HG02642 (cell line): ENCODE measurements around the gene ITPR3.

ENCODE experiments used
- ATAC-seq: cut with Tn5 transposase; IDR thresholded peaks from one replicate; pipeline ENCODE4 v1.9.1; 2021; ENCODE audit warnings: mild to moderate bottlenecking; ENCODE audit not compliant: unreplicated experiment, poor library complexity

ITPR3 gene

GRCh38 chr6:33620856-33621710, at the start of gene ITPR3:
TSS of gene ITPR3 (plus strand) at chr6:33621322. CDS start at chr6:33621603, 281 bp downstream.
- peak; percentile 71 for ATAC-seq

- peak; percentile 1 for ATAC-seq
These were observed 49.3 kb upstream of the ITPR3 start for GRCh38 chr6:33571637-33572316.

DNA sequence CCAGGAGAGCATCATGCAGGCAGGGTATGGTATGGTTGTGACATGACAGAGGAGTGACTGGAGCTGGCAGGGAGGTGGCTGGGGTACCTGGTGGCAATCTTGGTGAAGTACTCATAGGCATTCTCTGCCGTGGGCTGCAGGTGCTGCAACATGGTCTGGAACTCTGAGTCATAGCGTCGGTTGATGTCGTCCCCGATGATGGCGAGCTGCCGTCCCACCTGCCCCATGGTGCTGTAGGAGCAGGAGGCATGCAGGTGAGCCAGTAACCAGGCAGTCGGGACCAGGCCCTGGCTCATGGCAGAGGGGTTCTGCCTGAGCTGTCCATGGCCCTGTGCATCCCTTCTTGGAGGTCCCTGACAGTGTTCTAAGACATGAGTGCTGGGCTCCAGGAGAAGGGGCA, 45.9 kb upstream of the ITPR3 start:
- no peak for ATAC-seq

GRCh38 chr6:33576668-33577067, 44.5 kb upstream of the ITPR3 start:
- ATAC-seq: no peak

- no peak for ATAC-seq
These were observed 44.0 kb upstream of the ITPR3 start for GRCh38 chr6:33577106-33577535.

DNA sequence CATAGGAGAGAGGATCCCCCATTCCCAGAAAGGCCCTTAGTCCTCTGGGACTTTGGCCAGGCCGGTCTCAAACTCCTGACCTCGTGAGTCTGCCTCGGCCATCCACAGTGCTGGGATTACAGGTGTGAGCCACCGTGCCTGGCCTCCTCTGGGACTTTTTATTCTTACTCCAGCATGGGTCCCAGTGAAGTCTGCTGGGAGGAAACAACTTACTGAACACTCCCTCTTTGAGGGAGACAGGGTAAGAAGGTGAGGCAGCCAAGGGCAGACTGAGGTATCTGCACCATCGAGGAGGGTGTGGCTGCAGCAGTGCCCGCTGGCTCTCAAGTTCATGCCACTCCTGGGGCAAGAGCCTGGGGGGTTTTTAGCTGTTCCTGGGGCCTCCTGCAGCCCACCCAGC, 43.4 kb upstream of the ITPR3 start:
- no peak for ATAC-seq

DNA sequence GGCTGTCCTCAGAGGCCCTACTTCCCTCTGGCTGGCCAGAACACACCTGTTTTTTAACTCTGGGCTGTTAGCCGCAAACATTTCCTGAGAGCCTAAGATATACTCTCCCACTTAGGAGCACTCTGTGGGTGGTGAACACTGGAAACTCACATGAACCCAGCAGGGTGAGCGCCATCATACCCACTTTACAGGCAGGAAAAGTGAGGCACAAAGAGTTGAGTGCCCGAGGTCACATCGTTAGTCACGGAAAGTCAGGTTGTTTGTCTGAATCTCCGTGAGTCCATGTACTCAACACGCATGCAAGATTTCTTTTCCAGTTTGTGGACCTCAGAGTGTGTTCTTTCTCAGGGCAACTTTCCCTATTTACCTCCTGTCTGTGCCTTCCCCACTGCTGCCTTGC, 43.0 kb upstream of the ITPR3 start:
- no peak for ATAC-seq

GRCh38 chr6:33578588-33579011, 42.5 kb upstream of the ITPR3 start:
- no peak for ATAC-seq

DNA sequence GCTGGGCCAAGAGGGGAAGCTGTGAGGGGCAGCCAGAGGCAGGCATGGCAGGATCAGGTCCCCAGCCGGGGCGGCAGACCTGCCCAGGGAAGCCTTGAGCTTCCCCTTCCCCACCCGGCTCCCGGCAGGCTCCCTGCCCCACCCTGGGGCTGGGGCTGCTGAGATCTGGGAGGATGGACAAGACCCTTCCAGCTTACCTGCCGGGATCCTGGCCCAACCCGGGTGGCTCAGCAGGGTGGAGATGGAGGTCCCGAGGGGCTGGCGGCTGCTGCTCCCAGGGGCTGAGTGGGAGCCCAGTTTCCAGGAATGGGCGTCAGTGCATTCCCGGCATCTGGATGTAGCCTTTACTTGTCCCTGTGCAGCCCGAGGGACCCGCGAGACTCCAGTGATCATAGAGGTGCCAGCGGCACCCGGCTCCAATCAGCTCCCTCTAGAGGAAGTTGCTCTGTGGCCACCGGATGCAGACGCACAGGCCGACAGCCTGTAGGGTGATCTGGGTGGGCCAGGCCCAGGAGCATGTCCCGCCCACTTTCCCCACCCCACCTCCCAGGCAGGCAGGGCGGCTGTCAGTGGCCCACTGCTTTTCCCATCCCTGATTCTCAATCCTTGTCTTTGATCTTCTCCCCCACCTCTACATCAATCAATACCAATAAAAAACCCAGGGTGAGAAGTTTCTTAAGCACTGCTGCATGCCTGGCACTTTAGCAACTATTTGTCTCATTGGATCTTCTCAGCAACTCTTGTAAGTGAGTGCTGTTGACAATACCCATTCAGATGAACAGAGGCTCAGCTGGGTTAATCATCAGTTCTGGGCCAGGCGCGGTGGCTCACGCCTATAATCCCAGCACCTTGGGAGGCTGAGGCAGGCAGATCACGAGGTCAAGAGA, 41.1 kb upstream of the ITPR3 start, which contains the start of gene BAK1:
BAK1 (minus strand) TSS at position 449 of the 887 bp plus-strand sequence. CDS start 2,672 bp downstream, outside the sequence.
- peak; percentile 92 for ATAC-seq

DNA sequence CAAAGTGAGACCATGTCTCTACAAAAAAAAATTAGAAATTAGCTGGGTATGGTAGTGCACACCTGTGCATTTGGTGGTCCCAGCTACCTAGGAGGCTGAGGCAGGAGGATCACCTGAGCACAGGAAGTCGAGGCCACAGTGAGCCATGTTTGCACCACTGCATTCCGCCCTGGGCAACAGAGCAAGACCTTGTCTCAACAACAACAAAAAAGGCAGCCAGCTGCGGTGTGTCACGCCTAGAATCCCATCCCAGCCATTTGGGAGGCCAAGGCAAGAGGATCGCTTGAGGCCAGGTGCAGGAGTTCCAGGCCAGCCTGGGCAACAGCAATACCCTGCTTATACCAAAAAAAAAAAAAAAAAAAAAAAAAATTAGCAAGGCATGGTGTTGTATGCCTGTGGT, 39.9 kb upstream of the ITPR3 start:
- no peak for ATAC-seq

- no peak for ATAC-seq
These were observed 37.4 kb upstream of the ITPR3 start for GRCh38 chr6:33583591-33584155.

DNA sequence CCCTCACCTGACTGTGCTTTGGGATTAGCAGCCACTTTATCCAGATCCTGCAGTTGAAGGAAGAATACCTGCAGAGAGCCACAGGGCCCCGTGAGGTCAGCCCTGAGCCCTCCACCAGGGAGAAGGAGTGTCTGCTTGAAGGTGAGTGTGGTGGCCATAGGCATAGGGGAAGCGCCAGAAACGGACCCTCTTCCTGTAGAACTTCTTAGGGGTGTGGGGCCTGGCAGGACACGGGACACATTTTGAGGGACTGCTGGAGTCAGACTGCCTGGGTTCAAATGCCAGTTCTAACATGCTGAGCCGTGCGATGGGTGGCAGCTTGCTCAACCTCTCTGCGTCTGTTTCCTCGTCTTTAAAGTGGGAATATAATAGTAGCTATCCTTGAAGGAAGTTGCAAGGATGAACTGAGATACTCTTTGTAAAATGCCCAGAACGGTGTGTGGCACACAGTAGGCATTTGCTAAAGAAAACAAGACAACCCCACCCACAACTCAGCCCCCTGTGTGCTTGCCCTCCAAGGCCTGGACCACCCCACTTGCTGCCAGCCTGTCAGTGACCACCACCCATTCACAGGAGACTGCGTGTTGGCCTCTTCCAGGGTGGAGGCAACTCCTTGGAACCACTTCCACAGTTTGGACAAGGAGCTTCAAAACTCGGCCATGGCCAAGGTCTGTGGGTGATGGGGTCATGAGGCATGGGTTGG, 36.3 kb upstream of the ITPR3 start:
- no peak for ATAC-seq

GRCh38 chr6:33585403-33586107, 35.6 kb upstream of the ITPR3 start:
- peak; percentile 74 for ATAC-seq

DNA sequence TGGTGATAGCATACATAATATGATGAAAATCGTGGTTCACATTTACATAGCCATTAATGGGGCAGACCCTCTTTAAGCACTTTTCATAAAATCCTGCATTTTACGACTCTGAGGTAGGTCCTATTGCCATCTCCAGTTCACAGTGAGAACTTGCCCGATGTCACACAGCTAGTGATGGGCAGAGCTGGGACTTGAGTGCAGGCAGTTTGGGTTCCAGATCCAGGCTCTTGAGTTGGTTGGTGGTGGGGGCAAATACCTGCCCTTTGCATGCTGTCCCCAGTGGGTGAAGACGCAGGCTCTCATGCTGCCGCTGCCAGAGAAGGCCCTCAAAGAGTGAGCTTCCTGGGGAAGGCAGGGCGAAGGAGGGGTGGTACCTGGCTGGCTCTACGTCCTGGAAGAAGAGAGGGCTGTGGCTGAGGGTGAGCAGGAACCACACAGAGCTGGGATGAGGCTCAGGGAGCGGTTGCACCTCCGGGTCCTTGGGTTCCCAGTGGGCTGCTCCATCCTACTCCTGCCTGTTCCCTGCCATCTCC, 34.9 kb upstream of the ITPR3 start:
- ATAC-seq: no peak

DNA sequence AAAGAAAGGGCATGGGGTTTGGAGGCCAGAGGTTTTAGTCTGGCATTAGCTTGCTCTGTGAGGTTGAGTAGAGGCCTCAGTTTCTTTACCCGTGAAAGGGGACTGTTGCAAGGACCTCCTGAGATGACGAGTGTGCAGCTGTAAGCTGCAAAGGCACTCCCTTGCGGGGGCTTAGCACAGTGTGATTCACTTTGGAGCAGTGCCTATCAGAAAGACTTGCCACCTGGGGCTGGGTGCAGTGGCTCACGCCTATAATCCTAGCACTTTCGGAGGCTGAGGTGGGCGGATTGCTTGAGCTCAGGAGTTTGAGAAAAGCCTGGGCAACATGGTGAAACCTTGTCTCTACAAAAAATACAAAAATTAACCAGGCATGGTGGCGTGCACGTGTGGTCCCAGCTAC, 33.6 kb upstream of the ITPR3 start:
- ATAC-seq: no peak

DNA sequence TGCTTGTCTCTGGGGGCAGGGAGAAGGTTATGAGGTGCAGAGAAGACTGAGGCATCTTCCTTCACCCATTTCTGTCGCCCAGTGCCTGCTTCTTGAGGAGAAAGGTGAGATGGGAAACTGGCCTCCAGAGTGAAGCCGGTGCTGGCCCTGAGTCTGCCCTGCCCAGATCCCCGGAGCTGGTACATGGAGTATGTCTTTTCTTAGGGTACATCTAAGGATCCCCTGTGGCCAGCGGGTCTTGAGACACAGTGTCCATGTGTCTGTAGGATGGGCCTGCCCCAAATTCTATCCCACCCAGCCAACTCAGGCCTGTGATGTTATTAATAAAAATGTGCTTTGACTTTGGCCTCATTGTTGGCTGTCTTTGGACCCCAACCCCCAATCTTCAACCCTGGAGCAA, 32.2 kb upstream of the ITPR3 start:
- no peak for ATAC-seq

DNA sequence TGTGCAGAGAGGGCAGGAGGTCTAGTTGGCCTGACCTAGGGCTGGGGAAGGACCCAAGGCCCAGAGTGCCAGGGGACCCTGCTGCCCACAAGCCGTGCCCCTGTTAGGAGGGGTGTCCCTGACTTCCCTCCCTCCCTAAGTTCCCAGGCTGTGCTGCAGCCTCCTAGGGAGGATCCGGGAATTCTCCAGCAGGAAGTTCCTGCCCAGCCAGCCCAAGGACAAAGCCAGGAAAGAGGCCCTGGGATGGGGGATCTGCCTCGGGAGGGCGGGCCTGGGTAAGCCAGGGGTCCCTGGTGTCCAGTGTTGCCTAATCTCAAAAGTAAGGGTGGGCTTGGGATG, 31.8 kb upstream of the ITPR3 start:
- ATAC-seq: no peak

DNA sequence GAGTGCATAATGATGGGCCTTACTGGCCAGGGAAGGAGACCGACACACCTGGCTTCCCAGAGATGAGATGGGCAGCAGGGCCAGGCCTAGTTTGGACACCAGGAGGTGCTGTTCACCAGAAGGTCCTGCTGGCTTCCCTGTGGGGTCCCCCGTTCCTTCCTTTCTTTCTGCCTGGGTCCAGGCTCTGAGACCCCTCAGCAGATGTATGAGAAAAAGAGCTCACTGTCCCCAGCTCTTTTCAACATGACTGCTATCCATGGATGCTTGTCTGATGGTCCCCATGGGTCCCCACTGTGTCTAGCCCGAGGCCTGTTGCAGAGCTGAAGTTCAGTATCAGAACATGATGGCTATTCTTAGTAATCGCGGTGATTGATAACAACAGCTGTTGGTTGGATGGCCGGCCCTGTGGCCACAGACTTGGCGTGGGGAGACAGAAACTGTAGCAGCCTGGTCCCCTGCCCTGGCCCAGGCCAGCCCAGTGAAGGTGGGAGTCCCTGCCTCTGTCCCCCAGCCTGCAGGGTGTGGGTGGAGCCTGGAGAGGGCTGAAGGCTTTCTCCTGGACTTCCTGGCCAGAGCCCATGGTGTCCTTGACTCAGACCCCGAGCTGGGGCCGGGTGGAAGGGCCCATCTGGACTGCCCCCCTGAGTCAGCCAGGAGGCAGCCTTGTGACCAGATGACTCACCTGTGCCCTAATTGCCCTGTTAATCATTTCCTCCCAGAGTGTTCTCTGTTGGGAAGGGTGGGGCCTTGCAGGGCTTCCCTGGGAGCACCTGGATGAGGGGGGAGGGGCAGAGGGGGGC, 31.2 kb upstream of the ITPR3 start:
- ATAC-seq: no peak
